CD4-positive, alpha-beta T cell (primary cell): ENCODE results near the gene SQSTM1. TPM values are rescaled to one million over a fixed set of nuclear protein-coding genes. Genes with fewer than 3 reads are reported as not detected.
A peak's percentile ranks its signal among the peaks of the same experiment; 100 is the strongest.

Experiments used
- ATAC-seq: fragments of 200-7000 bp; cut with Tn5 transposase; one replicate; pipeline ENCODE4 v1.10.0; 2022; ENCODE audit warnings: mild to moderate bottlenecking; ENCODE audit not compliant: poor library complexity
- CTCF ChIA-PET: fragments of 350-600 bp; sonication (Branson Sonifier 250); formaldehyde crosslinking; loops from one replicate; lab custom pipeline; 2021; ENCODE audit warnings: antibody characterized with exemption, inconsistent platforms; lab: Charles Lee
- POLR2A ChIA-PET: fragments of 350-600 bp; sonication (Branson Sonifier 250); formaldehyde crosslinking; loops from one replicate; lab custom pipeline; 2021; ENCODE audit warnings: antibody characterized with exemption, inconsistent platforms; lab: Charles Lee
- DNase-seq, 14 experiments: peaks; one replicate each; pipeline ENCODE4 v3.0.0-alpha.2; 2013 to 2020; ENCODE audit warnings: mixed read lengths in 2 of 14
- H3K27ac ChIP-seq, 2 donors: one replicate each; pipeline versions ENCODE4 v1.5.1 to v1.7.0; 2013; ENCODE audit warnings: low read length in 2 of 2, low read depth in 1 of 2, mild to moderate bottlenecking in 1 of 2
- H3K27me3 ChIP-seq, 2 experiments: 1 replicate in 1 of 2; 2 replicates in 1 of 2; pipeline versions ENCODE4 v1.6.1 to v1.7.0; 2013; ENCODE audit warnings: low read length in 2 of 2, control low read depth in 1 of 2, mild to moderate bottlenecking in 1 of 2, moderate library complexity in 1 of 2; ENCODE audit not compliant: insufficient read depth in 2 of 2, control insufficient read depth in 1 of 2
- H3K36me3 ChIP-seq: one replicate; pipeline ENCODE4 v1.6.1; 2013; ENCODE audit warnings: low read length, control low read depth; ENCODE audit not compliant: insufficient read depth
- H3K4me1 ChIP-seq: one replicate; pipeline ENCODE4 v1.6.1; 2013; ENCODE audit warnings: low read length, control low read depth; ENCODE audit not compliant: insufficient read depth
- H3K4me3 ChIP-seq: one replicate; pipeline ENCODE4 v1.5.1; 2013; ENCODE audit warnings: mild to moderate bottlenecking, low read length, moderate library complexity
- H3K9me3 ChIP-seq, 2 experiments: 1 replicate in 1 of 2; 2 replicates in 1 of 2; pipeline versions ENCODE4 v1.6.1 to v1.7.0; 2013; ENCODE audit warnings: low read length in 2 of 2, mild to moderate bottlenecking in 2 of 2, control low read depth in 1 of 2, moderate library complexity in 1 of 2; ENCODE audit not compliant: control insufficient read depth in 1 of 2, insufficient read depth in 1 of 2
- H3K27ac Mint-ChIP-seq: one replicate; pipeline ENCODE4 v1.8.0; 2020; ENCODE audit warnings: mixed read lengths
- H3K27me3 Mint-ChIP-seq: one replicate; pipeline ENCODE4 v1.8.0; 2021; ENCODE audit warnings: mixed read lengths
- H3K36me3 Mint-ChIP-seq: one replicate; pipeline ENCODE4 v1.8.0; 2021; ENCODE audit warnings: low read depth, mixed read lengths
- H3K4me1 Mint-ChIP-seq: one replicate; pipeline ENCODE4 v1.8.0; 2021; ENCODE audit warnings: low read depth, mixed read lengths
- H3K4me3 Mint-ChIP-seq: one replicate; pipeline ENCODE4 v1.8.0; 2020; ENCODE audit warnings: mild to moderate bottlenecking, mixed read lengths
- H3K9me3 Mint-ChIP-seq: one replicate; pipeline ENCODE4 v1.8.0; 2020; ENCODE audit warnings: mixed read lengths
- intact Hi-C, 2 experiments: fragments of 100-400 bp; cut with DNase I in 1 of 2; cut with micrococcal nuclease in 1 of 2; formaldehyde crosslinking; loops; one replicate each; pipeline versions ENCODE4 v1.15.1 to v1.9.0; 2023 to 2025; cut with DNase I, micrococcal nuclease
- total RNA-seq, 174 experiments: library from RNA in 2 of 174; stranded (reverse) in 2 of 174; gene quantifications; one replicate each; pipeline ENCODE4 v1.2.3 and lab custom pipeline; 2021 to 2026
- TF ChIP-seq, protein P1 (sequence below): fragments of 200-600 bp; IDR thresholded peaks from one replicate; pipeline ENCODE4 v1.8.0; 2022; ENCODE audit warnings: antibody characterized with exemption, mild to moderate bottlenecking

SQSTM1 gene
- total RNA-seq, 2 experiments from 2014 or later: 260 to 267 TPM

DNA sequence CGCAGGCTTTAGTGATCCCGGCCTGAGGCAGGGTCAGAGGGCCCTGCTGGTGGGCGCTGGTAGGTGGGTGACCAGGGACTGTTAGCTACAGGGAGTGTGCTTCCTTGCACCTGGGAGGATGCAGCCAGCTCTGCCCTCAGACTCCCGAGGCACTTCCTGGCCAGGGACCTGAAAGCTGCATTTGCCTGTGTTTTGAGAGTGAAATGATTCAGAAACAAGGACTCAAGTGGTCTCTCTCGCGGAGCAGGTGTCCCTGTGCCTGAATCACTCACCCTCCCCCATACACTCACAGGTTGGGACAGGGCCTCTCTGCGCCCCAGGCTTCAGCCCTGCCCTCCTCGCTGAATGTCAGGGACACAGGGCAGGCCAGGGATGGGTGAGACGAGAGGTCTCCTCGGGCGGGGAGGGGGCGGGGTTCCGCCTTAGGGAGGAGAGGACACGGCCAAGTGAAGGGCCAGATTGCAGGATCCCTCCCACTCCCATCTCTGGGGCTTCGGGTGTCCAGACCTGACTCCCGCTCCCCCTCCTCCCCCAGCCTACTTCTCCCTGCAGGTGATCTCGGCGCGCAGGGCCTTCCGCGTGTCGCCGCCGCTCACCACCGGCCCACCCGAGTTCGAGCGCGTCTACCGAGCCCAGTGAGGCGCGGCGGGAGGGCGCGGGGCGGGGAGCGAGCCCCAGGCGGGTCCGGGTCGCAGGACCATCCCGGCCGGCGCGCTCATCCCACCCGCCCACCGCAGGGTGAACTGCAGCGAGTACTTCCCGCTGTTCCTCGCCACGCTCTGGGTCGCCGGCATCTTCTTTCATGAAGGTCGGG is 25.4 kb upstream of the SQSTM1 start:
- Histone ChIP-seq H3K9me3 (no peaks in the 10 kb centered on the region), H3K4me1 (peaks cover 38% of the 10 kb centered on the region), H3K27me3 (no peaks in the 10 kb centered on the region), H3K4me3 (peak overlapping the region; percentile 43), H3K36me3 (peaks cover 21% of the 10 kb centered on the region), H3K27ac (no peak overlapping the region)
- peak overlapping the region; percentile 82 for H3K4me3 Mint-ChIP-seq
- TF ChIP-seq, protein P1, sequence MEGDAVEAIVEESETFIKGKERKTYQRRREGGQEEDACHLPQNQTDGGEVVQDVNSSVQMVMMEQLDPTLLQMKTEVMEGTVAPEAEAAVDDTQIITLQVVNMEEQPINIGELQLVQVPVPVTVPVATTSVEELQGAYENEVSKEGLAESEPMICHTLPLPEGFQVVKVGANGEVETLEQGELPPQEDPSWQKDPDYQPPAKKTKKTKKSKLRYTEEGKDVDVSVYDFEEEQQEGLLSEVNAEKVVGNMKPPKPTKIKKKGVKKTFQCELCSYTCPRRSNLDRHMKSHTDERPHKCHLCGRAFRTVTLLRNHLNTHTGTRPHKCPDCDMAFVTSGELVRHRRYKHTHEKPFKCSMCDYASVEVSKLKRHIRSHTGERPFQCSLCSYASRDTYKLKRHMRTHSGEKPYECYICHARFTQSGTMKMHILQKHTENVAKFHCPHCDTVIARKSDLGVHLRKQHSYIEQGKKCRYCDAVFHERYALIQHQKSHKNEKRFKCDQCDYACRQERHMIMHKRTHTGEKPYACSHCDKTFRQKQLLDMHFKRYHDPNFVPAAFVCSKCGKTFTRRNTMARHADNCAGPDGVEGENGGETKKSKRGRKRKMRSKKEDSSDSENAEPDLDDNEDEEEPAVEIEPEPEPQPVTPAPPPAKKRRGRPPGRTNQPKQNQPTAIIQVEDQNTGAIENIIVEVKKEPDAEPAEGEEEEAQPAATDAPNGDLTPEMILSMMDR: no peak
- intact Hi-C loops: loop anchor here in 1 of 2 experiments (2.0 kb wide), 1 partner anchor 62 kb away; the partner anchor contains the start of gene MAML1
- peaks cover 40% of the 10 kb centered on the region for H3K4me1 Mint-ChIP-seq
- H3K27ac Mint-ChIP-seq: peak overlapping the region; percentile 85
- peaks cover 19% of the 10 kb centered on the region for H3K36me3 Mint-ChIP-seq
- ChIA-PET POLR2A (interaction anchor here (0.6 to 4.6 kb wide), 11 partner anchors 11 to 172 kb away, joined by 3 to 23 read pairs (median 7); partner anchors contain the start of genes HNRNPH1, MAML1, MGAT4B and SQSTM1), CTCF (interaction anchor here (0.6 to 3.2 kb wide), 8 partner anchors 25 to 116 kb away, joined by 3 to 22 read pairs (median 4); partner anchors contain the start of genes MAML1 and SQSTM1)
- H3K9me3 Mint-ChIP-seq: no peaks in the 10 kb centered on the region
- H3K27me3 Mint-ChIP-seq: no peaks in the 10 kb centered on the region
- DNase-seq (peak in 3 of 14 experiments; percentile 20 to 47 (median 23)), ATAC-seq (no peak)

DNA sequence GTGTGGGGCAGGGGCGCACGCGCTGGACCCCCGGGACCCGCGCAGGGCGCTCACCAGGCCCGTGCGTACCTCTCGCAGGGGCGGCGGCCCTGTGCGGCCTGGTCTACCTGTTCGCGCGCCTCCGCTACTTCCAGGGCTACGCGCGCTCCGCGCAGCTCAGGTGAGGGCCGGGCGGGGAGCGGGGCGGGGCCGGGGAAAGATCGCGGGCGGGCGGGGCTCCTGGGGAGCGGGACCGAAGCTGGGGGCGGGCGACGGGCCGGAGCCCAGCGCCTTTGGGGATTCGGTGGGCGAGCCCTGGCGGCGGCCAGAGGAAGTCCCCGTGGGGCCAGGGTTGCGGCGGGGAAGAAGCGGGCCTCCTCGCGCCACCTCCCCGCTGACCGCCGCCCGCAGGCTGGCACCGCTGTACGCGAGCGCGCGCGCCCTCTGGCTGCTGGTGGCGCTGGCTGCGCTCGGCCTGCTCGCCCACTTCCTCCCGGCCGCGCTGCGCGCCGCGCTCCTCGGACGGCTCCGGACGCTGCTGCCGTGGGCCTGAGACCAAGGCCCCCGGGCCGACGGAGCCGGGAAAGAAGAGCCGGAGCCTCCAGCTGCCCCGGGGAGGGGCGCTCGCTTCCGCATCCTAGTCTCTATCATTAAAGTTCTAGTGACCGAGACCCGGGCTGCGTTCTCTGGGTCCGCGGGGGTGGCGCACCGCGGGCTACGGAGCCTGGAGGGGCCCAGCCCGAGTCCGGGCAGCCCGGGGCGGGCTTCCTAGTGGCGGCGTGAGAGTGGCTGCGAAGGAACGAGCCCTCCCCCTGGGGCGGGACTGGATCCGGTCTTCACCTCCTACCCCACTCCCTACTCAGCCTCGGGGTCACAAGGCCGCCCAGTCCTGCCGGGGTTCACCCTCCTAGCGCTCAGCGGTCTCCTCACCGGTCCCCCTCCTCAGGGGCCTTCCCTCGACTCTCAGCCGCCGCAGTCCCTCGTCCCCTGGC is 24.6 kb upstream of the SQSTM1 start:
- no peaks in the 10 kb centered on the region for H3K27me3 Mint-ChIP-seq
- H3K4me1 Mint-ChIP-seq: peaks cover 40% of the 10 kb centered on the region
- peaks cover 19% of the 10 kb centered on the region for H3K36me3 Mint-ChIP-seq
- ChIA-PET CTCF (interaction anchor here (0.6 to 3.2 kb wide), 8 partner anchors 24 to 117 kb away, joined by 3 to 22 read pairs (median 4); partner anchors contain the start of genes MAML1 and SQSTM1), POLR2A (interaction anchor here (1.0 to 4.6 kb wide), 7 partner anchors 10 to 173 kb away, joined by 3 to 23 read pairs (median 10); partner anchors contain the start of genes HNRNPH1, MAML1, MGAT4B and SQSTM1)
- Histone ChIP-seq H3K36me3 (peaks cover 26% of the 10 kb centered on the region), H3K27ac (peak overlapping the region in 1 of 2 donors; percentile 13), H3K4me1 (peaks cover 38% of the 10 kb centered on the region), H3K27me3 (no peaks in the 10 kb centered on the region), H3K4me3 (peak overlapping the region; percentile 43), H3K9me3 (no peaks in the 10 kb centered on the region)
- intact Hi-C loops: loop anchor here (2.0 kb wide), 3 partner anchors 33 to 137 kb away; partner anchors contain the start of gene MAML1 (in 1 of the 2)
- TF ChIP-seq, protein P1: peak; percentile 74
- DNase-seq: peak; percentile 53 to 89 (median 69)
- peak; percentile 70 for ATAC-seq
- peak overlapping the region; percentile 83 for H3K4me3 Mint-ChIP-seq
- H3K9me3 Mint-ChIP-seq: no peaks in the 10 kb centered on the region
- H3K27ac Mint-ChIP-seq: peak overlapping the region; percentile 44
